Measurements from ENCODE around the gene TMEM178A.

DNA sequence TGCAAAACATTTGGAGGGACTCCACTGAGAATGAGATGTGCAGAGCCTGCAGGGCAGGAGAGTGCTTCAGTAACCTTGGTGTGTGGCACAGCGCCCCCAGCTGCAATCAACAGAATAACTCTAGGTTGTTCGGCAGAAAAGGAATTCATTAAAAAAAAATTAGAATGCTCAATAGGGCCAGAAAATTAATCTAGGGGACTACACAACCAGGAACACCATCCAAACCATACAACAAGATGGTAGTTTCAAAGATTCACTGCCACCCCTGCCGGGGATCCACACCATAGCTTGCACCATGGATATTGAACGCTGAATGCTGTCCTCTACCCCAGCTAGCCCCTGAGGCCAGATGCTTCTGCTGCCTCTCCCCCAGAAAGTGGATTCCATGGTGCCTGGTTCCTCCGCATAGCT is 63.2 kb downstream of the TMEM178A start:
- TF ChIP-seq, protein P1, sequence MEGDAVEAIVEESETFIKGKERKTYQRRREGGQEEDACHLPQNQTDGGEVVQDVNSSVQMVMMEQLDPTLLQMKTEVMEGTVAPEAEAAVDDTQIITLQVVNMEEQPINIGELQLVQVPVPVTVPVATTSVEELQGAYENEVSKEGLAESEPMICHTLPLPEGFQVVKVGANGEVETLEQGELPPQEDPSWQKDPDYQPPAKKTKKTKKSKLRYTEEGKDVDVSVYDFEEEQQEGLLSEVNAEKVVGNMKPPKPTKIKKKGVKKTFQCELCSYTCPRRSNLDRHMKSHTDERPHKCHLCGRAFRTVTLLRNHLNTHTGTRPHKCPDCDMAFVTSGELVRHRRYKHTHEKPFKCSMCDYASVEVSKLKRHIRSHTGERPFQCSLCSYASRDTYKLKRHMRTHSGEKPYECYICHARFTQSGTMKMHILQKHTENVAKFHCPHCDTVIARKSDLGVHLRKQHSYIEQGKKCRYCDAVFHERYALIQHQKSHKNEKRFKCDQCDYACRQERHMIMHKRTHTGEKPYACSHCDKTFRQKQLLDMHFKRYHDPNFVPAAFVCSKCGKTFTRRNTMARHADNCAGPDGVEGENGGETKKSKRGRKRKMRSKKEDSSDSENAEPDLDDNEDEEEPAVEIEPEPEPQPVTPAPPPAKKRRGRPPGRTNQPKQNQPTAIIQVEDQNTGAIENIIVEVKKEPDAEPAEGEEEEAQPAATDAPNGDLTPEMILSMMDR (IDR thresholded peaks at IDR 0.05; ENCODE audit: control extremely low read depth in 1 of 3, insufficient read depth in 1 of 3, low read depth in 1 of 3, low read length in 3 of 3): peak; percentile 73 to 77 (median 74)
- TF ChIP-seq POU5F1 (IDR thresholded peaks at IDR 0.05; ENCODE audit: low read depth, low read length) (no peak), POLR2A (IDR thresholded peaks at IDR 0.05; ENCODE audit: control extremely low read depth in 1 of 2, low read depth in 2 of 2, low read length in 2 of 2) (no peak), ZNF274 (IDR thresholded peaks at IDR 0.05; ENCODE audit: borderline replicate concordance, extremely low read depth, low read length) (no peak), MAFK (IDR thresholded peaks at IDR 0.05; ENCODE audit: low read depth, low read length) (no peak), SP2 (IDR thresholded peaks at IDR 0.05; ENCODE audit: low read length) (no peak), JUND (IDR thresholded peaks at IDR 0.05; ENCODE audit: low read length) (no peak), SIX5 (IDR thresholded peaks at IDR 0.05; ENCODE audit: low read depth, low read length) (no peak), SRF (IDR thresholded peaks at IDR 0.05; ENCODE audit: low read depth, low read length) (no peak), TAF1 (IDR thresholded peaks at IDR 0.05; ENCODE audit: low read depth, low read length) (no peak)
- TF ChIP-seq, protein P2, sequence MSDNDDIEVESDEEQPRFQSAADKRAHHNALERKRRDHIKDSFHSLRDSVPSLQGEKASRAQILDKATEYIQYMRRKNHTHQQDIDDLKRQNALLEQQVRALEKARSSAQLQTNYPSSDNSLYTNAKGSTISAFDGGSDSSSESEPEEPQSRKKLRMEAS (IDR thresholded peaks at IDR 0.05): no peak

All from H1 (cell line).